Gastrocnemius medialis (tissue), 4 donors: Measurements from ENCODE around the gene TIMP1. TPM values are rescaled to one million over a fixed set of nuclear protein-coding genes. Genes with fewer than 3 reads are reported as not detected.

Experiments
- ATAC-seq, 2 donors: fragments of 150-250 bp; one replicate each; pipeline ENCODE4 v1.9.1; 2016
- DNase-seq, 2 donors: peaks; one replicate each; pipeline ENCODE4 v3.0.0-alpha.2; 2019
- H3K27ac ChIP-seq, 4 donors: fragments of 200-600 bp; sonication (generic); 1 replicate in 1 of 4; 2 replicates in 3 of 4; pipeline ENCODE4 v1.5.1; 2016 to 2018; ENCODE audit warnings: mild to moderate bottlenecking in 2 of 4, moderate library complexity in 1 of 4
- H3K27me3 ChIP-seq, 3 donors: fragments of 200-600 bp; sonication (generic) in 2 of 3; 1 replicate in 1 of 3; 2 replicates in 2 of 3; pipeline versions ENCODE4 v1.5.1 to v1.6.0; 2016 to 2019; ENCODE audit warnings: mild to moderate bottlenecking in 1 of 3, moderate library complexity in 1 of 3
- H3K36me3 ChIP-seq, 2 donors: fragments of 200-600 bp; sonication (generic) in 1 of 2; one replicate each; pipeline ENCODE4 v1.5.1; 2017 to 2018
- H3K4me1 ChIP-seq, 2 donors: fragments of 200-600 bp; sonication (generic) in 1 of 2; one replicate each; pipeline ENCODE4 v1.5.1; 2016 to 2017; ENCODE audit warnings: mild to moderate bottlenecking in 2 of 2
- H3K4me3 ChIP-seq, 4 donors: fragments of 200-600 bp; sonication (generic) in 3 of 4; 1 replicate in 1 of 4; 2 replicates in 3 of 4; pipeline ENCODE4 v1.5.1; 2016 to 2019; ENCODE audit warnings: mild to moderate bottlenecking in 2 of 4
- H3K9me3 ChIP-seq, 3 donors: fragments of 200-600 bp; sonication (generic) in 2 of 3; 1 replicate in 1 of 3; 2 replicates in 2 of 3; pipeline ENCODE4 v1.5.1; 2016 to 2019
- CTCF ChIP-seq, 5 experiments: fragments of 450-650 bp in 3 of 5; fragments of 200-600 bp in 2 of 5; sonication (generic) in 2 of 5; IDR thresholded peaks in 4 of 5; conservative IDR thresholded peaks in 1 of 5; 1 replicate in 4 of 5; 2 replicates in 1 of 5; pipeline ENCODE4 v1.5.1; 2016 to 2019; ENCODE audit warnings: antibody characterized with exemption in 5 of 5, mild to moderate bottlenecking in 3 of 5, moderate library complexity in 3 of 5
- POLR2A ChIP-seq, 2 donors: fragments of 450-650 bp; IDR thresholded peaks; one replicate each; pipeline ENCODE4 v1.6.1; 2017; ENCODE audit warnings: antibody characterized with exemption in 2 of 2, mild to moderate bottlenecking in 2 of 2, moderate library complexity in 2 of 2
- in situ Hi-C, 4 donors: fragments of 200-750 bp; cut with MboI; loops; one replicate each; pipeline versions ENCODE4 v1.15.0 to v1.8.0; 2017; ENCODE audit warnings: low sequenced_read_pairs in 4 of 4
- intact Hi-C: fragments of 100-400 bp; cut with DNase I; formaldehyde crosslinking; loops from one replicate; pipeline ENCODE4 v1.15.1; 2023; ENCODE audit warnings: low total_unique reads
- total RNA-seq, 4 donors: library from RNA; depleted of rRNA; stranded (reverse); fragments of >200 nt; gene quantifications; one replicate each; pipeline versions ENCODE4 v1.1.0 to v1.2.3, GENCODE V29; 2016

TIMP1 gene
- total RNA-seq, 4 donors from 2014 or later, result 15.8 to 94.8 (median 47.1) TPM

GRCh38 chrX:47566841-47567240 lies 15.4 kb upstream of the TIMP1 start:
- no peaks in the 10 kb centered on the region for H3K27me3 ChIP-seq
- in situ Hi-C loops, result loop anchor here in 1 of 4 donors (10.0 kb wide), 1 partner anchor 88 kb away; the partner anchor contains the start of genes ELK1 and UXT
- H3K4me1 ChIP-seq, result peaks cover 3 to 9% of the 10 kb centered on the region in 2 donors
- peaks cover 0 to 57% of the 10 kb centered on the region in 2 donors for H3K36me3 ChIP-seq
- no peaks in the 10 kb centered on the region for H3K9me3 ChIP-seq
- DNase-seq (no peak), ATAC-seq (no peak)
- H3K27ac ChIP-seq, result no peak overlapping the region
- TF ChIP-seq CTCF (IDR thresholded peaks at IDR 0.05 in 4 of 5, conservative IDR thresholded peaks at IDR 0.05 in 1 of 5) (no peak), POLR2A (IDR thresholded peaks at IDR 0.05) (no peak)
- H3K4me3 ChIP-seq, result no peak overlapping the region
- intact Hi-C loops, result no loop called here

- intact Hi-C loops, result no loop called here
- H3K27me3 ChIP-seq, result no peaks in the 10 kb centered on the region
- ATAC-seq (no peak), DNase-seq (no peak)
- peaks cover 0 to 57% of the 10 kb centered on the region in 2 donors for H3K36me3 ChIP-seq
- H3K4me3 ChIP-seq, result no peak overlapping the region
- no peaks in the 10 kb centered on the region for H3K4me1 ChIP-seq
- H3K27ac ChIP-seq, result no peak overlapping the region
- no peaks in the 10 kb centered on the region for H3K9me3 ChIP-seq
- in situ Hi-C loops, result loop anchor here in 1 of 4 donors (10.0 kb wide), 1 partner anchor 86 kb away; the partner anchor contains the start of genes ELK1 and UXT
- TF ChIP-seq CTCF (IDR thresholded peaks at IDR 0.05 in 4 of 5, conservative IDR thresholded peaks at IDR 0.05 in 1 of 5), result peak in 1 of 5 experiments; percentile 34
- TF ChIP-seq POLR2A (IDR thresholded peaks at IDR 0.05), result no peak
Observed at GRCh38 chrX:47568656-47569295, 13.5 kb upstream of the TIMP1 start.

- H3K27me3 ChIP-seq, result no peaks in the 10 kb centered on the region
- no peaks in the 10 kb centered on the region for H3K9me3 ChIP-seq
- no peak for TF ChIP-seq CTCF (IDR thresholded peaks at IDR 0.05 in 4 of 5, conservative IDR thresholded peaks at IDR 0.05 in 1 of 5)
- no peak for TF ChIP-seq POLR2A (IDR thresholded peaks at IDR 0.05)
- peaks cover 0 to 46% of the 10 kb centered on the region in 2 donors for H3K36me3 ChIP-seq
- intact Hi-C loops (no loop called here), in situ Hi-C loops (no loop called here)
- ATAC-seq (no peak), DNase-seq (no peak)
- no peak overlapping the region for H3K4me3 ChIP-seq
- no peaks in the 10 kb centered on the region for H3K4me1 ChIP-seq
- no peak overlapping the region for H3K27ac ChIP-seq
Observed at GRCh38 chrX:47570794-47571193, 11.4 kb upstream of the TIMP1 start.

GRCh38 chrX:47571215-47571614 lies 11.0 kb upstream of the TIMP1 start:
- no peak for ATAC-seq
- Histone ChIP-seq H3K27ac (no peak overlapping the region), H3K9me3 (no peaks in the 10 kb centered on the region), H3K27me3 (no peaks in the 10 kb centered on the region), H3K4me1 (no peaks in the 10 kb centered on the region), H3K4me3 (no peak overlapping the region), H3K36me3 (peaks cover 0 to 46% of the 10 kb centered on the region in 2 donors)
- no peak for TF ChIP-seq CTCF (IDR thresholded peaks at IDR 0.05 in 4 of 5, conservative IDR thresholded peaks at IDR 0.05 in 1 of 5)
- TF ChIP-seq POLR2A (IDR thresholded peaks at IDR 0.05), result no peak
- intact Hi-C loops (no loop called here), in situ Hi-C loops (no loop called here)
- no peak for DNase-seq
